NCI-H128 (cell line): ENCODE results near the gene GALNT18.

Source experiments
- DNase-seq: peaks from one replicate; lab custom pipeline; 2025; ENCODE audit not compliant: unreplicated experiment; lab: John Stamatoyannopoulos, UW

The GALNT18 gene

DNA sequence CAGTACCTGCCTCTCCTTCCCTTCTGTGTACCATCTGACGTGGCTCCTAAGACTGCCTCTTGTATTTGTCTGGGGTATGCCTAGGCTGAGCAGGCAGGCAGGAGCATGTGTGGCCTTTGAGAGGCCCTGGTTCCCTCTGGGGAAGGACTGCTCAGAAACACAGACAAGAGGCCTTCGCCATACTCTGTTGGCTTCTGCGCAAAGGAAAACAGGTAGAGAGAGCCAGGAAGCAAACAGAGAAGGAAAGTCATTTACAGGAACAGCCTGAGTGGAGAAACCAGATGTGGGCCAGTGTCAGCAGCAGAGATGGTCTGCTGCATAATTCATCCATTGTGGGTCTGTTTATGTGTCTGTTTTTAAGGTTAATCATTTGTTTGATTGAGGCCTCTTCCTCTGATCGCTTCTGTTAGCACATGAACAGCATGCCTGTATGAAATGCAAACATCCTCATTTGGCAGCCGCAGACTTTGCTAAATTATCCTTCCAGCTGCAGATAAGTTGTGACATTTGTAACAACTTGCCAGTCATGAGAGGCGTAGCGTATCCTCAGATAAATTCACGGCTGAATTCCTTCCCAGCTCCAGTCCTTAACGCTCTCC is 119.4 kb downstream of the GALNT18 start:
- DNase-seq = no peak

DNA sequence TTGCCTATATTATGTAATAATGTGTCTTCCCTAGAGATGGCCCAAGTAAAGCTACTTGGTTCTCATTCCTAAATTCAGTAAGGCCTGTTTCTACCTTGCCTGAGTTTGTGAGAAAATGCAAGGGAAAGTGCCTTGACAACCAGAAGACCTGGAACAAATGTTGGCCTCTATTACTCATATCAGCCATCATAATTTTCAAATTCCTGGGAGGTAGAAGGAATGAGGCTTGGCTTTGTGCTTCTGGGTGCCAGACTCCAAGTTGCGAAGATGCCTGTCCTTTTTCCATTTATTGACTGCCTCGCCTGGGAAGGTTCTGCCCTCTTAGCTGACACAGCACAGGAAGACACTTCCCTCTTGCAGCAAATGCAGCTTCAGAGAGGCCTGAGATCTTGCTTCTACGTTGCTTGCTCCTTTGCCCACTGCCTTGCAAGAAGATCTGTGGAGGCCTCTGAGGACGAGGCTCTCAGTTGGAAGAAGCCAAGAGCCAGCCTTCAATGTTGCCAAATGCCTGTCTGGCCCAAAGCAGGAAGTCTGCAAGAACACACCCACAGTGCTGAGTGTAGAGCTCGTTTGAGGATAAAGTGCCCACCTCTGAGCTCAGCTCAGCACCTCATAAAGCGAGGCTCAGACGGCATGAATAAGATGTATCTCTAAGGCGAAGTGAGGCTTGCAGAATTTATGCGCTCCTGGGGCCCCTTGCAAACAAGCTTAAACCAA is 120.1 kb downstream of the GALNT18 start:
- DNase-seq = no peak

DNA sequence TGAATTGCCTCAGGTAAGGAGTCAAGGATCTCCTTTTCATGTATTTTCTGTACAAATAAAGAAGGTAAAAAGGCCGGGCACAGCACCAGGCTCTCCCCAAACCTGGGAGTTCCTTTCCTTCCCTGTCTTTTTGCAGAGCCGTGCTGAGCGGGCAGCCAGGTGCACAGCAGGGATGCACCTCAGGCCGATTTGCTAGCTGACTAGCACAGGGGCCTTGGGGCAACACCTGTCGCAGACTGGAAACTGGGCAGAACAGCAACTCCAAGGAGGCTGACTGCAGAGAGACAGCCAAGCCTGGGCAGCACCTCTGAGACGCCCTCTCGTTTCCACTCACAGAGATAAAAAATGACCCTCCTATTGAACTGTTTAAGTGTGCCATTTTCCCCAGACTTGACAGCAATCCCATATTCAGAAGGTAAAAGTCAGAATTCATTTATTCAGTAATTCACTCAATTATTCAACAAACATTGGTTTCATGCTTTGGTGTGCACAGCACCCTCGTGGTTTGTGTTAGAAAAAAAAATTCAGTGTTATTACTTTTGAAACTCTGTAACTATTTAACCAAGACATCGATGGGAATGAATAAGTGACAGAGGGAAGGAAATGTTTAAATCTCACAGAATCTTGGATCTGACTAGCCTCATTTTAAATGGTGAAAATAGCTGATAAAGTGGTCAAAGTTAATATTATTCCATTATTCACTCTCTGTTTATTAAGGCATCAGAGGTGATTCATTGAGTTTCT is 120.9 kb downstream of the GALNT18 start:
- DNase-seq = no peak

DNA sequence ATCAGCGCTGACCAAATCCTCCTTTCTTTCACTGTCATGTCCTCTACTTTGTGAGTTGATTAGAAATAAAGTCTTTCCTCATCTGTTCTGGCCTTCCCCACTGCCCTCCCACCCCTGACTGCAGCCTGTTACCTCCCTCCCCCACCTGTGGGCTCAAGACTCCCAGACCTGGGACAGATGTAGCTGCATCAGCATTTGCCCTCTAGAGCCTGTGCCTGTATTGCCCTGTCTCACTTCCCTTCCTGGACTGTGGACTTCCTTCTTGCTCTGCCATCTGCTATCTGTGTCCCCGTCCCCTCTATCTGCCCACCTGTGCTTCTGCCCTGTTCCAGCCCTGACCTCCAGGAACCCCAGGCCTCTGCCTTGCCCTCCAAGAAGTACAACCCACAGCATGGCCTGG is 122.5 kb downstream of the GALNT18 start:
- DNase-seq = no peak

GRCh38 chr11:11498195-11498594 is 123.6 kb downstream of the GALNT18 start:
- DNase-seq = no peak

DNA sequence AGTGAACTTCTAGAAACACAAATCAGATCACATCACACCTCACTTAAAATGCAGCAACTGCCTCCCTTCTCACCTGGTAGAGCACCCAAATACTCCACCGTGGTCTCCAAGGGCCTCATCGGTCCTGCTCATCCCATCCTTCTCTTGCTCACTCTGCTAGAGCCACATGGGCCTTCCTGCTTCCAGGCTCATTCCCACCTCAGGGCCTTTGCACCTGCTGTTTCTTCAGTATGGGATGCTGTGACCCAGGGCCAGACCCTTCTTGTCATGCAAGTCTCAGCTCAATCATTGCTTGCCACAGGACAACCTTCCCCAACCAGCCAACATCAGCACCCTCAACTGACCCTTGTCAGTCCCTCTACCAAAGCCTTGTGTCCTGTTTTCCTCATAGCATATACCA is 124.9 kb downstream of the GALNT18 start:
- no peak for DNase-seq

DNA sequence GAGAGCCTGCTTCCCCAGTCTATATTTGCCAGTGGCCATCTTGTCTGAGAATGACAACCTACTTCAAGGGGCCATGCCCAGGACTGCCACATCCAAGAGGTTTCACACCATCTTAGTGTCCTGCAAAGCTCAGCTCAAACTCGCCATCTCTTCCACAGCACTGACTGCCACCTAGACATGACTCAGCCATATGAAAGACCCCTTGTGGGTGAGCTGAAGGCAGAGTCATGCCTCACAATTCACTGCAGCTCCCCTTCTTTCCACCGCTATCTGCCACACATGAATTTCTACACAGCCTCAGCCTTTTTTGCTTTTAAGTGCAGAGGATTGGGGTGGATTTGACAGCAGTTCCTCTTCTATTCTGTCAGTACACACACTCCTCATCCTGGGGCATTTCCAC is 127.5 kb downstream of the GALNT18 start:
- no peak for DNase-seq

- no peak for DNase-seq
Observed at GRCh38 chr11:11493698-11494097, 128.1 kb downstream of the GALNT18 start.

GRCh38 chr11:11491589-11491988 is 130.2 kb downstream of the GALNT18 start:
- DNase-seq = no peak

DNA sequence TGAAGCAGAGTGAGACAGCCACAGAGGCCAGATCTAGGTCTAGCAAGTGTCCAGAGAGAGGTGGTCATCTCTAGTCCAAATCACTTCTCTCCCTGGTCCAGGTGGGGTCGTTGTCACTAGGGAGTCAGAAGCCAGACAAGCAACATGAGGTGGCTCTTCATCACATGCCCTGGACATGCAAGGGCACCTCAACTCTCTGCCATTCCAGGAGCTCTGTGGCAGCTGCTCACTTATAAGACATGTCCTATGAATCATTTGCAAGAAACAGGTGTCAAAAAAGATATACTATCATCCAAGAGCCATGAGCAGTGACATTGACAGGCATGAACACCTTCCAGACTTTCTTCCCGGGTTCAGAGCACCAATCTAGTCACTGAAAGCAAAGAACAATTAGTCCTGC is 130.8 kb downstream of the GALNT18 start:
- DNase-seq = no peak

- no peak for DNase-seq
Observed at GRCh38 chr11:11486423-11486822, 135.4 kb downstream of the GALNT18 start.

GRCh38 chr11:11486002-11486401 is 135.8 kb downstream of the GALNT18 start:
- DNase-seq = no peak

GRCh38 chr11:11483627-11484026 is 138.2 kb downstream of the GALNT18 start:
- DNase-seq = no peak

DNA sequence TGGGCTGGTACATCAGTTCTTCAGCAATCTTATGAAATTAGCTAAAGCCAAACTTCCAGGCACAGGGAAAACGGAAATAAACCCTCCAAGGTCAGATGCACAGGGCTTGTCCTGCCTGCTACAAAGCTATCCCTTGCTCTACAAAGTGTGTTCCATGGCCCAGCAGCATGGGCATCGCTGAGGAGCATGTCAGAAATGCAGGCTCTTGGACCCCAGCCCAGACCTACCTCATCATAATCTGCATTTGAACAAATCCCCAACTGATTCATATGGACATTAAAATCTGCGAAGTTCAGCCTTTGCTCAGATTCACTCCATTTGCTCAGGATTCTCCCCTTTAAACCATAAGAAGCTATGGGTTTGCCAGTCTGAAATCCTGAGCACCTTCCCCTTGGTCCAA is 139.1 kb downstream of the GALNT18 start:
- DNase-seq = no peak

DNA sequence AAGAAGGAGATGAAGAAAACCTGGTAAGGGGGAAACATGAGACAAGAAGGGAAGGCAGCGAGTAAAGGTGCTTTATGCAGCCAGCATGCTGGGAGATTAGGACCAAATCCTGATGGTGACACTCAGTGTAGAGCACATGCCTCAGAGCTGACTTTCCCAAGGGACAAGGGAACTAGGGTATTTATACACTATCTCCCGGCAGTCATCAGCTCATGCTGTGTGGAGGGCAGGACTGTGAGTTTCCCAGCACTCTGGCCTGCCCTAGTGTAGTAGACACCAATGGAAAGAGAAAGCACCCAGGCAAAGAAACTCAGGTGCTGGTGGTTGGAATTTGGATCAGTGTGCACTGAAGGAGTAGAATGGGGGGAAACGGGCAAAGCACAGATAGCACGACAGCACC is 140.4 kb downstream of the GALNT18 start:
- no peak for DNase-seq

DNA sequence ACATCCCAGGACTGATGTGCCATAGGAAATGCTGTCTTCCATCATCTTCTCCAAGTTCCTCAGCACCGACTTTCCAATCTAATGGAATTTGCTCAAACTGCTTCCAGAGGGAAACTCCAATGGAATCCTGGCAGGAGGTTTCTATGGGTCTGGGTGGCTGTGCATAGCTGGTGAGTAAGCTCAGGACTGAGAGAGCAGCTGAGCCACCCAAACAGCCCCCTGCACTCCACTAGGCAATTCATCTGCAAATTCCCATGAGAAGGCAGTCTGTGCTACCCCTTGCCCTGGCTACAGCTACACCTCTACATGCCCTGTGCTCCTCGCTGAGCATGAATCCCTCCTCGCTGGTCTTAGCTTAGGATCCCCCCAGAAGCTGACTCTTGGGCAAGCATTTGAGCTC is 140.8 kb downstream of the GALNT18 start:
- no peak for DNase-seq

GRCh38 chr11:11478687-11479086 is 143.1 kb downstream of the GALNT18 start:
- DNase-seq = no peak

- no peak for DNase-seq
Observed at GRCh38 chr11:11477695-11478420, 143.9 kb downstream of the GALNT18 start.

DNA sequence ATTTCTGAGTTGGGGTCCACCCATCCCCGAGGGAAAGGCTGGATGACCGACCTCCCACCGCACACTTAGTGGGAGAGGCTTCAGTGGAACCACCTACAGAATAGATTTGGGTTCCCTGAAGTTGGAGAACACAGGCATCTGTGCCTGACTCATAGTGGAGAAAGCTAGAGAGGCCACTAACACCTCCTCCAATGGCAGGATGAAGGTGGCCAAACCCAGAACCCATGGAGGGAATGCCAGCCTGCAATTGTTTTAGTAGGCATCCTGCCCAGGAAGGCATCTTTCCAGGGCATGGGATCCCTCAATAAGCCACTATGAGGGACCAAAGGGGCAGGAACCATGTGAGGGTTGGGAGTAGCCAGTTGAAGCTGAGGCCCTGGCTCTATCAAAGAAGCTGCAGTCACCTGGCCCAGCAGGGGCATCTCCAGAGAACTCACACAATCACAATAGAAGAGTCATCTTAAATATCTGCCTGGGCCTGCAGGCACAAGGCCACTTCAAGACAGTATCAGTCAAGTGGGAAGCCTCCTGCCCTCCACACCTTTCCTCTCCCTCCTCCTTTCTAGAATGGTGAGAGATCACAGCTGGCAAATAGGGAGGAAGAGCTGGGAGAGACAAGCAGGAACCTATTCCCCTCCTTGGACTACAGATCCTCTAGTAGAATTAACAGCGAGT is 144.7 kb downstream of the GALNT18 start:
- no peak for DNase-seq

DNA sequence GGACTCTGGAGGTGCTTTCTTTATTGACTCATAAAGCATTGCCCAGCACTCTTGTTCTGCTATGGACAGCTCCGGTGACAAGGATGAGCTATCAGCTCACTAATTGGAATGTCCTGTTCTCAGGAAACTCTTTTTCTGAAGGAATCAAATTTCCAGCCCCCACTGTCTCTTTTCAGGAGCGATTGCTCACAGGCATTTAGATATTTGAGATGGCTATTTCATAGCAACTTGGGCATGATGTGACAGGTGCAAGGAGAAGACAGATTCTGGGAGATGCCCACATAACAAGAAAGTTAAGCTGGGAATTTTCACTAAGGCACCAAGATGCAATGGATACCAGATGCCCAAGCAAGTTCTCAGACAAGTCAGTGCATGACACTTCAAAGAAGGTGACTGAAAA is 145.3 kb downstream of the GALNT18 start:
- DNase-seq = no peak

- DNase-seq = no peak
Observed at GRCh38 chr11:11472106-11472505, 149.7 kb downstream of the GALNT18 start.
